ENCODE data around the gene BTBD9. TPM values are rescaled to one million over a fixed set of nuclear protein-coding genes. Genes with fewer than 3 reads are reported as not detected.

BTBD9 gene
- total RNA-seq, 1 donor from 2014 or later = 24.1 TPM

- peak; percentile 32 to 43 for DNase-seq (ENCODE audit: extremely low spot score in 2 of 2)
- H3K9me3 ChIP-seq = no peaks in the 10 kb centered on the region
Measured at GRCh38 chr6:38207375-38207774, 432.4 kb downstream of the BTBD9 start.

GRCh38 chr6:38198219-38198618 is 441.5 kb downstream of the BTBD9 start:
- no peak overlapping the region for H3K27ac ChIP-seq
- no peaks in the 10 kb centered on the region for H3K27me3 ChIP-seq
- TF ChIP-seq CTCF (IDR thresholded peaks at IDR 0.05) = no peak
- TF ChIP-seq POLR2AphosphoS5 (IDR thresholded peaks at IDR 0.05; ENCODE audit: insufficient read depth in 1 of 2, low read depth in 1 of 2) = no peak
- TF ChIP-seq POLR2A (IDR thresholded peaks at IDR 0.05) = no peak
- H3K9me3 ChIP-seq = no peaks in the 10 kb centered on the region
- DNase-seq (ENCODE audit: extremely low spot score in 2 of 2) = peak; percentile 49 to 67
- H3K36me3 ChIP-seq = no peaks in the 10 kb centered on the region
- intact Hi-C loops (cut with DNase I) = no loop called here
- H3K4me3 ChIP-seq = no peak overlapping the region
- H3K4me1 ChIP-seq = no peaks in the 10 kb centered on the region

More at GRCh38 chr6:38207375-38207774, 432.4 kb downstream of the BTBD9 start:
- intact Hi-C loops (cut with DNase I) = no loop called here
- TF ChIP-seq CTCF (IDR thresholded peaks at IDR 0.05) (no peak), POLR2AphosphoS5 (IDR thresholded peaks at IDR 0.05; ENCODE audit: insufficient read depth in 1 of 2, low read depth in 1 of 2) (no peak), POLR2A (IDR thresholded peaks at IDR 0.05) (no peak)
- Histone ChIP-seq H3K36me3 (no peaks in the 10 kb centered on the region), H3K27ac (no peak overlapping the region), H3K4me1 (no peaks in the 10 kb centered on the region), H3K4me3 (no peak overlapping the region), H3K27me3 (no peaks in the 10 kb centered on the region)

GRCh38 chr6:38195113-38195635 is 444.6 kb downstream of the BTBD9 start:
- no peak for TF ChIP-seq POLR2AphosphoS5 (IDR thresholded peaks at IDR 0.05; ENCODE audit: insufficient read depth in 1 of 2, low read depth in 1 of 2)
- peak in 1 of 2 donors; percentile 34 for DNase-seq (ENCODE audit: extremely low spot score in 2 of 2)
- intact Hi-C loops (cut with DNase I) = no loop called here

GRCh38 chr6:38194589-38194988 is 445.1 kb downstream of the BTBD9 start:
- intact Hi-C loops (cut with DNase I) = no loop called here

More at GRCh38 chr6:38195113-38195635, 444.6 kb downstream of the BTBD9 start:
- Histone ChIP-seq H3K9me3 (no peaks in the 10 kb centered on the region), H3K36me3 (no peaks in the 10 kb centered on the region), H3K27me3 (no peaks in the 10 kb centered on the region), H3K4me1 (no peaks in the 10 kb centered on the region), H3K27ac (no peak overlapping the region), H3K4me3 (no peak overlapping the region)

GRCh38 chr6:38194282-38194572 is 445.5 kb downstream of the BTBD9 start:
- no peaks in the 10 kb centered on the region for H3K27me3 ChIP-seq
- no peak overlapping the region for H3K4me3 ChIP-seq
- H3K4me1 ChIP-seq = no peaks in the 10 kb centered on the region
- no peaks in the 10 kb centered on the region for H3K36me3 ChIP-seq
- H3K9me3 ChIP-seq = no peaks in the 10 kb centered on the region
- no peak overlapping the region for H3K27ac ChIP-seq
- intact Hi-C loops (cut with DNase I) = no loop called here
- TF ChIP-seq POLR2A (IDR thresholded peaks at IDR 0.05) (no peak), CTCF (IDR thresholded peaks at IDR 0.05) (no peak), POLR2AphosphoS5 (IDR thresholded peaks at IDR 0.05; ENCODE audit: insufficient read depth in 1 of 2, low read depth in 1 of 2) (no peak)
- DNase-seq (ENCODE audit: extremely low spot score in 2 of 2) = no peak

More at GRCh38 chr6:38194589-38194988, 445.1 kb downstream of the BTBD9 start:
- Histone ChIP-seq H3K27ac (no peak overlapping the region), H3K36me3 (no peaks in the 10 kb centered on the region), H3K4me3 (no peak overlapping the region), H3K27me3 (no peaks in the 10 kb centered on the region), H3K4me1 (no peaks in the 10 kb centered on the region), H3K9me3 (no peaks in the 10 kb centered on the region)
- DNase-seq (ENCODE audit: extremely low spot score in 2 of 2) = peak in 1 of 2 donors; percentile 42
- no peak for TF ChIP-seq CTCF (IDR thresholded peaks at IDR 0.05)
- TF ChIP-seq POLR2A (IDR thresholded peaks at IDR 0.05) = no peak
- no peak for TF ChIP-seq POLR2AphosphoS5 (IDR thresholded peaks at IDR 0.05; ENCODE audit: insufficient read depth in 1 of 2, low read depth in 1 of 2)

Data from vagina (tissue), 2 donors.